HG02884 (cell line): ENCODE measurements around the gene RXFP4.
A peak's percentile ranks its signal among the peaks of the same experiment; 100 is the strongest.
"Not testable (repeated sequence)": the region's sequence is repeated elsewhere in the genome, so short reads cannot be mapped to it uniquely, and the experiment has no call there.

Experiments used
- ATAC-seq: cut with Tn5 transposase; IDR thresholded peaks from one replicate; pipeline ENCODE4 v1.9.1; 2021; ENCODE audit warnings: mild to moderate bottlenecking, moderate library complexity; ENCODE audit not compliant: unreplicated experiment

Gene RXFP4, protein sequence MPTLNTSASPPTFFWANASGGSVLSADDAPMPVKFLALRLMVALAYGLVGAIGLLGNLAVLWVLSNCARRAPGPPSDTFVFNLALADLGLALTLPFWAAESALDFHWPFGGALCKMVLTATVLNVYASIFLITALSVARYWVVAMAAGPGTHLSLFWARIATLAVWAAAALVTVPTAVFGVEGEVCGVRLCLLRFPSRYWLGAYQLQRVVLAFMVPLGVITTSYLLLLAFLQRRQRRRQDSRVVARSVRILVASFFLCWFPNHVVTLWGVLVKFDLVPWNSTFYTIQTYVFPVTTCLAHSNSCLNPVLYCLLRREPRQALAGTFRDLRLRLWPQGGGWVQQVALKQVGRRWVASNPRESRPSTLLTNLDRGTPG

GRCh38 chr1:155940993-155941844, at the start of gene RXFP4:
Gene RXFP4, plus strand, starts transcription at chr1:155941638. Its CDS starts 72 bp downstream, at chr1:155941710.
- ATAC-seq = no peak

DNA sequence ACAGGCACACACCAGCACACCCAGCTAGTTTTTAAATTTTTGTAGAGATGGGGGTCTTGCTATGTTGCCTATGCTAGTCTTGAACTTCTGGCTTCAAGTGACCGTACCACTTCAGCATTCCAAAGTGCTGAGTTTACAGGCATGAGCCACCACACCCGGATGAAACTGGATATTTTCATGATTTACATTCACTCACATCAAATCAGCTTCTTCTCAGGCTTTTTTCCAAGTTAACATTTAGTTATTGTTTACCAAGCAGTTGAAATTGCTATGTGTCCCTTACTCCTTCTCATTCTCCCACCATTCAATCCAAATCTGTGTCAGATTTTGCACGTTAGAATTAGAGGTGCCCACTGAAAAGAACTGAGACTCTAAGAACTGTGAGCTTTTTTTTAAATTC, 48.6 kb upstream of the RXFP4 start:
- no peak for ATAC-seq

DNA sequence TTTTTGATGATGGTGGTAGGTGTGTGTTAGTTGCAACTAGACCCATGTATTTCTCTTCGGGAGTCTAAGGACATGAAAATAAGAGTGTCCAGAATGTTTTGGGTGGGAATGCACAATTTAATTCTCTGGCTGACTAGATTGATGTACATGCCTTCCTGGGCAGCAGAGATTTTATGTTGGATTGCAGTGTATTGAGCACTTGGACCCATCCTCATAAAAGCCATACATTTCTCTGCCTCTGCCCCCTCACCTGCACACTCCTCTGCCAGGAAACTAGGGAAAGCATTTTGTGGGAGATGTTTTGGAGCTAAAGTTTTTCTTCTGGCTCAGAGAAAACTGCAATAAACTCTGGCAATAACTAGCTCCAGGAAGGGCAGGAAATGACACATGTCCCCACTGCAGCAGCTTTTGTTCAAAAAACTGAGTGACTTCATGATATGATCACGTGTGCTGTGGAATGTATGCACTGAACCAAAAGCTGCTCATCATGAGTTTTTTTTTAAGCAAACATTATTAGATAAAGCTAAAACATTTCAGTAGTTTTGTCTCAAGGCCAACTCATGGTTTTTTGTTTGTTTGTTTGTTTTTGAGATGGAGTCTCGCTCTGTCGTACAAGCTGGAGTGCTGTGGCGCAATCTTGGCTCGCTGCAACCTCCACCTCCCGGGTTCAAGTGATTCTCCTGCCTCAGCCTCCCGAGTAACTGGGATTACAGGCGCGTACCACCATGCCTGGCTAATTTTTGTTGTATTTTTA, 47.9 kb upstream of the RXFP4 start:
- no peak for ATAC-seq

GRCh38 chr1:155895617-155896016, 45.8 kb upstream of the RXFP4 start:
- not testable (repeated sequence) for ATAC-seq

- not testable (repeated sequence) for ATAC-seq
These were observed 45.0 kb upstream of the RXFP4 start for GRCh38 chr1:155896476-155896875.

DNA sequence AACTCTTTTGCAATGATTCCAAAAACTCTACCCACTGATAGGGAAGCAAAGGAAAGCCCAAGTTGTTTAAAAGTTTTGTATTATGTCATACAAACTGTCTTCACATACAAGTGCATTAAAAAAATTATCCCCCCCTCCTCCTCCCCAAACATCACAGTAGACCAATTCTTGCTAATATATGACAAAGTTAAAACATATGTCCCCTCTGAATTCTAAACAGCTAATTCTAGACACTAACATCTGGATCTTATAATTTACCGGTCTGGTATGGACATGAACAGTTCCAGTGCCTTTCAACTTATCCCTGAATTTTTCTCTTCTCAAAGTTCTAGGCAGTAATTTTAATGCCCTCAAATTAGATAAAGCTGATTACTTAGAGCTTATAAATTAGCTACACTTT, 43.7 kb upstream of the RXFP4 start:
- ATAC-seq = no peak

DNA sequence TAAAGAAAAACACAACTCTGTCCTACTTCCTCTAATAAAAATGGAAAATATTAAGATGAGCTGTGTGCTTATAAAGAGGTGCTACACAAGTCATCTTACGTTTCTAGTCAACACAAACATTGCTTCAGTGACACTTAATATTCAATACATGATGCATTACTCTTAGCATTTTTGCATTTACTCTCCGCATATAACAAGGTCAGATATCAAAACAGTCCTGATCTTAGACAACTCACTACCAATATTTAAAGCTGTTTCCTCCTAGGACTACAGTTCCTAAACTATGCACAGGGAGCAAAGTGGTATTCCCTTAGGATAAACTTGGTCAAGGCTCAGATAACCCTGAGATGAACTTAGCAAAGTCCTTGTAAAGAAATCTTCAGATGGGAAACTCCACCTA, 42.5 kb upstream of the RXFP4 start:
- ATAC-seq = no peak

DNA sequence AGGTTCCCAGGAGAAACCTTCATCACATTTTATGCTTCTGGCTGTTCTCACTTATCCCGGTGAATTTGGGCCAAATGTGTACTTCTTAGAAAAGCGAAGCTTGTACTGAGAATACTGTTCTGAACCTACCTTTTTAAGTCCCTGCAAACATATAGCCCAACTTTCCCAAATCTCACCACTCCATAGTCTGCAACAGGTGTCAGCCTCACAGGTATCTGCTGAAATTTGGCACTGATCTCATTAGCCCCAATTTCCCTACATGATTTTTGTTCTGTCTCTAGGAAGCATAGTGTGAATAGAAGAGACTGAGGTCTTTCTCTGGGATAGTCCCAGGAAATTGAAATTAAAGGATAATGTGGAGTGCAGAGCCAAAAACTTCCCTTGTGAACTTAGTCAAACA, 41.8 kb upstream of the RXFP4 start:
- ATAC-seq = no peak

- no peak for ATAC-seq
These were observed 41.3 kb upstream of the RXFP4 start for GRCh38 chr1:155900161-155900560.

GRCh38 chr1:155904261-155904660, 37.2 kb upstream of the RXFP4 start:
- no peak for ATAC-seq

DNA sequence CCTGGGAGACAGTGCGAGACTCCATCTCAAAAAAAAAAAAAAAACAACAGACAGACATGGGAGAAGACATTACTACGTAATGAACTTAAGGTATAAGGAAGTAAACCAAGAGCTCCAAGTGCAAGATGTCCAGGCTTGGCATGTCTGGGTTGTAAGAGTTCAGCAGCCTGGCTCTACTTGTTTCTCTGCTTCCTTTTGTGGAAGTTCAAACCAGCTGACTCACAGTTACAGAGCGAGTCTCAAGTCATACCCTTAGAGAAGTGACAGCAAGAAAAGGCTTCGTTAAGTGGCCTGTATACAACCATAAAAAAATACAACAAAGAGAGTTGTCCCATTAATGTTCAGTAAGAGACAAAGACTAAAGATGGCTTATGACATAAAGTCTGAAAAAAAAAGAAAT, 31.5 kb upstream of the RXFP4 start:
- ATAC-seq = no peak

- peak; percentile 44 for ATAC-seq
These were observed 30.8 kb upstream of the RXFP4 start for GRCh38 chr1:155910621-155911121.

DNA sequence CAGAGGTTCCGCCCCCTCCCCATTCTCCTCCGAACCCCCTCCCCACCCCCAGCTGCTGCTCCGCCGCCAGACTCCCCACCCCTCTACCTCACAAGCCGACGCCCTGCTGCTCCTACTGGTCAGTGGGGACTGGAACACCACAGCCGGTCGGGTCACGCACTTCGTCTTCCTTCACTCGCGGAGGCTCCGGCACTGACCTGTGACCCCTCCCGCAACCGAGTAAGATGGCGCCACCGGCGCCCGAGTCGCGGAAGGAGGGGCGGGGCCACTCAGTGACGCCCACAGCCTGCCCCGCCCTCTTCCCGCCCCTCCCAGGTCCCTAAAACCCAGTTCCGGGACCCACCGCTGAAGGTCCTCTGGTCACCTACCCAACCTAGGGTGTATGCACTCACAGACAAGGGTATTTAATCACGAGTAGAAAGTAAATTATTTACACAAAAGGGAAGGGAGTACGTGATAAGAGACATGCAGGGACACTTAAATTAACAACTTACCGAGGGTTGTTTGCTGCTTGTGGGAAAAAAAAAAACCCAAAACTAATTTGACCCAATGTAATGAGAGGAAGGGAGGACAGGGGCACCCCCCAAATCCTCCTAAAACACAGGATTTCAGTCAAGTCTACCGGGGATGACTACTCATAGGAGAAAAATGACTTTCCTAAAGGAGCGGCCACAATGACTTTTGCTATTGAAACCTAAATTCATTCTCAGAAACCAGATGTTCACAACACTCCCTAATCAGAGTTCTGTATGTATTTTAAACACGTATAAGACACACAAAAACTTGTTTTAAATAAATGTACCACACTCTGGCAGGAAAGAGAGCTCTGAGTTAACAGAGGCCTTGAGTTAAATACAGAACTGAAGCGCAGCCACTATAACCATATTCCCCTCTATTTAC, 30.0 kb upstream of the RXFP4 start, which contains the start of gene RIT1:
Gene RIT1 (minus strand): TSS at position 194 of the 900 bp plus-strand sequence. CDS start 588 bp downstream, outside the sequence.
- peak; percentile 70 for ATAC-seq

- ATAC-seq = no peak
These were observed 29.3 kb upstream of the RXFP4 start for GRCh38 chr1:155912056-155912536.

GRCh38 chr1:155913969-155914757, 27.3 kb upstream of the RXFP4 start:
- no peak for ATAC-seq

GRCh38 chr1:155918660-155919059, 22.8 kb upstream of the RXFP4 start:
- ATAC-seq = no peak

GRCh38 chr1:155919801-155920200, 21.6 kb upstream of the RXFP4 start:
- ATAC-seq = no peak

DNA sequence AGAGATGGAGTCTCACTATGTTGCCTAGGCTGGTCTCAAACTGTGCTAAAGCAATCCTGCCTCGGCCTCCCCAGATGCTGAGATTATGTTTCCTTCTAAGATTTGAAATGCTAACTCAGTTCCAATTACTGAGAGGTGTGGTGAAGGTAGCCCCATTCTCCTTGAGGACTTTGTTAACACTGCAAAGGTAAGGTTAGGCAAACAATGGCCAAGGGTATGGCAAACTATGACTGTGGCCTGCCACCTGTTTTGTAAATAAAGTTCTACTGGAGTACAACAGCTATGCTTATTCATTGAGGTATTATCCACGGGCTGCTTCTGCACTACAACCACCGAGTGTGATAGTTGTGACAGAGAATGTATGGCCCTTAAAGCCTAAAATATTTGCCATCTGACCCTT, 20.7 kb upstream of the RXFP4 start:
- no peak for ATAC-seq

DNA sequence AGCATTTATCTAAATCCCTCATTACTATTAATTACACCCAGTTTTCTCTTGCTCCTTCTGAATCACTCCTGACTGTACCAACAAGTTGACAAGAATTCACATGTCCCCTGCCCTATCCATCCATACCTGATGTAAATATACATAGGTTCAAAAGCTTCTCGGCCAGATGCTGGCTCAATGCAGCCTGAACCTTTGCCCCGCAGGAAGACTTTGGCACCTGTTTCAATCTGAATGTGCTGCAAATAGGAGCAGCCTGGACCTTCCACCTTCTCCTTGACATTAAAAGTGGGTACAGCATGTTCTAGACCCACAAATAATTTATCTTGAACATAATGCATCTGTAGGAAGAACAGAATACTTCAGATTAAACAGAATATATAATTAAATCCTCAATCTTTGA, 15.9 kb upstream of the RXFP4 start:
- ATAC-seq = no peak
